DMS 273 treated with DMSO at 0.1 percent for 48 hours (cell line): Measurements from ENCODE around the gene BCL7B.
"Not testable (repeated sequence)": the region's sequence is repeated elsewhere in the genome, so short reads cannot be mapped to it uniquely, and the experiment has no call there.

ENCODE experiments used
- DNase-seq: peaks from one replicate; lab custom pipeline; 2025; lab: John Stamatoyannopoulos, UW

BCL7B gene

GRCh38 chr7:73496626-73497025 is 60.9 kb downstream of the BCL7B start:
- DNase-seq = no peak

DNA sequence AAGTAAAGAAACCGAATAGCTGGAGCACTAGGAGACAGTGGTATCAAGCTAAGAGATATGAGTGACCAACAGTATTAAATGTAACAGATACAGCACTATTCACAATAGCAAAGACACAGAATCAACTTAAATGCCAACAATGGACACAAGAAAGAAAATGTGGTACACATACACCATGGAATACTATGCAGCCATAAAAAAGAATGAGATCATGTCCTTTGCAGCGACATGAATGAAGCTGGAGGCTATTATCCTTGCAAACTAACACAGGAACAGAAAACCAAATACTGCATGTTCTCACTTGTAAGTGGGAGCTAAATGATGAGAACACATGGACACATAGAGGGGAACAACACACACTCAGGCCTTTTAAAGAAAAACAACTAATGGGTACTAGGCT is 62.0 kb downstream of the BCL7B start:
- DNase-seq = not testable (repeated sequence)

DNA sequence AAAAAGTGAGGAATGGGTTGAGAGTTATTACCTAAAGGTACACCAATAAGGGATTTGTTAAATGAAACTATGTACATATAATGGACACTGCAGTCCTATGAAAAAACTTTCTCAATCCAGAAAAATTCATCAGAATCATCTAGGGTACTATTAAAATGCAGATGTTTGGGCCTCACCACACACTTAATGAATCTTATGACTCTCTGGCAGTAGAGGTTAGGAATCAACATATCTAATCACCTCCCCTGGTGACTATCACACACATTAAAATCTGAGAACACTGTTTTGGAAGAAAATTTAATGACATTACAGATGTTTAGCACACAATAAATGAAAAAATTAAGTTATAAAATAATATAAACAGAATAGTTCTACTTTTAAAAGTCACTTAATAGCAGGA is 67.5 kb downstream of the BCL7B start:
- DNase-seq = no peak

GRCh38 chr7:73487486-73487885 is 70.0 kb downstream of the BCL7B start:
- no peak for DNase-seq
